Measurements from ENCODE around the gene DLST.
"Not testable (repeated sequence)": the region's sequence is repeated elsewhere in the genome, so short reads cannot be mapped to it uniquely, and the experiment has no call there.

The DLST gene

GRCh38 chr14:74919421-74920165 lies 37.9 kb downstream of the DLST start:
- DNase-seq = no peak

- DNase-seq = no peak
Observed at GRCh38 chr14:74920281-74920680, 38.6 kb downstream of the DLST start.

GRCh38 chr14:74921053-74921620 lies 39.4 kb downstream of the DLST start:
- no peak for DNase-seq

- DNase-seq = no peak
Observed at GRCh38 chr14:74921987-74922751, 40.5 kb downstream of the DLST start.

- peak; percentile 95 for DNase-seq
Observed at GRCh38 chr14:74922752-74923401, 41.2 kb downstream of the DLST start, which contains the start of gene RPS6KL1. Gene RPS6KL1 (minus strand): TSS chr14:74923260. CDS start chr14:74921541, 1,719 bp downstream.

GRCh38 chr14:74924061-74924460 lies 42.3 kb downstream of the DLST start:
- no peak for DNase-seq

- peak; percentile 92 for DNase-seq
Observed at GRCh38 chr14:74927225-74927624, 45.5 kb downstream of the DLST start.

- no peak for DNase-seq
Observed at GRCh38 chr14:74929242-74929641, 47.5 kb downstream of the DLST start.

GRCh38 chr14:74931744-74932143 lies 50.0 kb downstream of the DLST start:
- DNase-seq = not testable (repeated sequence)

- no peak for DNase-seq
Observed at GRCh38 chr14:74932401-74932901, 50.7 kb downstream of the DLST start.

GRCh38 chr14:74932936-74933335 lies 51.2 kb downstream of the DLST start:
- not testable (repeated sequence) for DNase-seq

- DNase-seq = no peak
Observed at GRCh38 chr14:74934041-74934440, 52.3 kb downstream of the DLST start.

- DNase-seq = no peak
Observed at GRCh38 chr14:74934476-74935359, 53.0 kb downstream of the DLST start.

GRCh38 chr14:74935360-74935680 lies 53.6 kb downstream of the DLST start:
- DNase-seq = no peak

GRCh38 chr14:74936151-74936550 lies 54.4 kb downstream of the DLST start:
- no peak for DNase-seq

- no peak for DNase-seq
Observed at GRCh38 chr14:74936731-74937130, 55.0 kb downstream of the DLST start.

GRCh38 chr14:74937171-74937570 lies 55.5 kb downstream of the DLST start:
- DNase-seq = no peak

GRCh38 chr14:74938531-74939495 lies 57.1 kb downstream of the DLST start:
- DNase-seq = no peak

GRCh38 chr14:74940956-74941565 lies 59.3 kb downstream of the DLST start:
- no peak for DNase-seq

- DNase-seq = peak; percentile 83
Observed at GRCh38 chr14:74941676-74942097, 60.0 kb downstream of the DLST start.

Data from hematopoietic multipotent progenitor cell treated with erythropoietin and hydrocortisone succinate and interleukin-3 and kit ligand, for 6 days (in vitro differentiated cells).